GM21619 (cell line): ENCODE results near the gene DBN1.

ENCODE experiments used
- ATAC-seq: cut with Tn5 transposase; IDR thresholded peaks from one replicate; pipeline ENCODE4 v1.9.1; 2021; ENCODE audit not compliant: unreplicated experiment

The DBN1 gene

DNA sequence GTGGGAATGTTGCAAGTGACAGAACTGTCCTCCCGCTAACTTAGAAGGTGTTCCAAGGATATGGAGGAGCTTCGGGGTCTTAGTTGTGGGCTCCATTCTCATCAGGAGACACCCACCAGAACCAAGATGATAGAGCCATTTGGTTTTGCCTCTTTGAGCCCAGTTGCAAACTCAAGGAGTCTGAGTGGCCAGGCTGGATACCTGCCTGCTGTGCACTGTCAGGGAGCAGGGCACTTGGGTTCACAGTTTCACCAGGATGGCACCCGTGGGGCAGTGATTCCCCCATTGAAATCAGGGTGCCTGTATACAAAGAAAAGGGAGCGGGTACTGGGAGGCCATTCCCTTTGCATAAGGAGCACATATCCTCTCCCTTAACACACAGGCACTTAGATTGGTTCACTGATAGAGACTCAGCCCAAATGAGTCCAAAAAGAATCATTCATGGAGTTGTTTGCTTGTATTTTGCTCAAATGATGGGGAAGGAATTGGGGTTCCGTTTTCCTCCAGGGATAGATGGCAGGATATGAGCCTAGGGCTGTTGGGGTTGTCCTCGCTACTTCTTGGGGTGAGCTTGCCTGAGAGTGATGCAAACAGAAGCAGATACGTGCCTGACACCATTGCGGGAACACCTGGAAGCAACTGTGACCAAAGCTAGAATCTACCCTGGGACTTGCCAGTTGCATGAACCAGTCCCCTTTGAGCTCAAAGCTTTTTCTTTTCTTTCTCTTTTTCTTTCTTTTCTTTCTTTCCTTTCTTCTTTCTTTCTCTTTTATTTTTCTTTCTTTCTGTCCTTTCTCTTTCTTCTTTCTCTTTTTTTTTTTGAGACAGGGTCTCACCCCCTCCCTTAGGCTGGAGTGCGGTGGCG, 28.1 kb downstream of the DBN1 start:
- ATAC-seq = no peak

DNA sequence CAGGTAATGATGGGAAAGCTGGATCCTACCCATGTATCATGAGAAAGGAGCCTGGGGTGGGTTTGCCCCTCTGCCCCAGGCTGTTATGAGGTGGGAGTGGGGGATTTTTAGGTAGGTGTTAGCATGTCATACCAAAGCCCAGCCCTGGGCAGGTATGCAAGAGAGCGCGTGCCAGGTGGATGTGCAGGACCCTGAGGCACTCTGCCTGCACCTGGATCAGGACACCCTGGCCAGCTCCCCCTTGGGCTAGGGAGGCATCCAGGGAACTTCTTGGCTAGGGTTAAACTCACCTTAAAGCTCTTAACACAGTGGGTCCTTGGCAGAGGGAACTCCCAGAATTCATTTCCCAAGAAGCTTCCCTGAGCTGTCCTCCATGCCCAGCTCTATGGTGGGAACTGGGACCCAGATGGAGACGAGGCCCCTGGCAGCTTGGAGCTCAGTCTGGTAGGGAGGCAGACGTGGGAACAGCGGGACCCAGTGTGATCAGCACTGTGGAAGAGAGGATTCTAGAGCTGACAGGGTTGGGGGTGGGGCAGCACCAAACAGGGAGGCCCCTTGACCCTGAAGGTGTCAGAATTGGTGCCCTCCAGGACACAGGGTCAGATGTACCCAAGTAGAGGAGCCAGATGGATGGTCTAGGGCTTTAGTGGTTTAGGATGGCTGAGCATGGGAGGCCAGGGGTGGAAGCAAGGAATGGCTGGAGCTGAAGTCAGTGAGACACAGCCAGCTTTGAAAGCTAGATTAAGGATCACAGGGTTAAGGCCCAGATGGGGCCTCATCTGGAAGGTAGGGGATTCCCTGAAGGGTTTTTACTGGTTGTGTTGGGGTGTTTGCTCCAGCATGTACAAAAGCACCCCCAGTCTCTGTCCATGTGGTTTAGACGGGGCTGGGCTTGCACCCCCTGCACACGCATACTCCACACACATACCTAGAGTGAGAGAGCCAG, 29.1 kb downstream of the DBN1 start:
- ATAC-seq = no peak

DNA sequence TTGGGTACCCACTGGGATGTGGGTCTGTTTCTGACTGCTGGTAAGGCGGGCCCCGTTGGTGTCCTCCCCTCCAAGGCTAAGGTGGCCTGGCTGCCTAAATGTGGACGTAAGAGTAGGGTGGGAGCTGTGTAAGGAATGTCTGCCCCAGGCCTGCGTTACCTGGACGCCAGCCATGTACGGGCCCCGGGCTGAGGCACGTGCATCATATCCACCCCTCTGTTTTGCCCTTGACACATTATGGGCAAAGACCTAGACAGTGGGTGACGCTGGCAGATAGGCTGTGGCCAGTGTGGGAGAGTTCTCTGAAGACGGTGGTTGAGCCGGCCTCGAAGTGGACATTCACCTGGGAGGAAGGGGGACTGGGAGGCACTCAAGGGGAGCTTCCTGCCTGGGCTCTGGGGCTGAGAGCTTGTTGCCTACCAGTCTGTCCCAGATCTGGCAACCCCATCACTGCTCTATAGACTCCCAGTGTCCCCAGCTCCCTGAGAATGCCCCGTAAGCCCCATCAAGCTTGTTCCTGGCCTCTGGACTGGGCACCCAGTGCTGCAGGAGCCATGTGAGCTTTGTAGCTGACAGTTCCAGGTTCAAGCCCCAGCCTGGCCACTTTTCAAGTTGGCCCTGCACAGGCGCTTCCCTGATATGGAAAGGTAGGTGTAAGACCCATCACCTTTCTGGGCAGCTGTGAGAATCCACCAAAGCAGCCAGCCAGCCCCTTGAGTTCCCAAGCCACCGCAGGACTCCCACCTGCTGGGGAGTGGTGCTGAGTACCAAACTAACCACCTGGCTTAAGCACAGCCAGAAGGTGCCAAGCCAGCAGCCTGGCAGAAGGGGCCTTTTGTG, 30.1 kb downstream of the DBN1 start:
- no peak for ATAC-seq

DNA sequence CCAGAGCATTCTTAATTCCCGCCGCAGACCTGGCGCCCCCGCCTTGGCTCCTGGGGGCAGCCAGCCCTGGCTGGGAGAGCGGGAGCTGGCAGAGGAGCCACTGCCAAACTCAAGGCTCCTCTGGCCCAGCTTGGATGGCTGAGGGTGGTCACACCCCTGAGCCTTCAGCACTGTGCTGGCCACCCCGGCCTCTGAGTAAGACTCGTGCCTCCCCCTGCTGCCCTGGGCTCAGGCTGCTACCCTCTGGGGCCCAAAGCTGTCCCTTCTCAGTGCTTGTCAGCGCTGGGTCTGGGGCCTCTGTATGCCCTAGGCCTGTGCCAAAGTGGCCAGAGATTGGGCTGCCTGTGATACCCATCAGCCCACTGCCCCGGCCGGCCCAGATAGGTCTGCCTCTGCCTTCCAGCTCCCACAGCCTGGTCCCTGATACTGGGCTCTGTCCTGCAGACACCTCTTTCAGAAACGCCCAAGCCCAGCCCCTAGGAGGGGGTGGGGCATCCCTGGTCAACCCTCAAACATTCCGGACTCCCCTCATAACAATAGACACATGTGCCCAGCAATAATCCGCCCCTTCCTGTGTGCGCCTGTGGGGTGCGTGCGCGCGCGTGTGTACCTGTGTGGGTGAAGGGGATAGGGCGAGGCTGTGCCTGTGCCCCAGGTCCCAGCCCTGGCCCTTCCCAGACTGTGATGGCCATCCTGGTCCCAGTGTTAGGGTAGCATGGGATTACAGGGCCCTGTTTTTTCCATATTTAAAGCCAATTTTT, 31.2 kb downstream of the DBN1 start:
- ATAC-seq = no peak

DNA sequence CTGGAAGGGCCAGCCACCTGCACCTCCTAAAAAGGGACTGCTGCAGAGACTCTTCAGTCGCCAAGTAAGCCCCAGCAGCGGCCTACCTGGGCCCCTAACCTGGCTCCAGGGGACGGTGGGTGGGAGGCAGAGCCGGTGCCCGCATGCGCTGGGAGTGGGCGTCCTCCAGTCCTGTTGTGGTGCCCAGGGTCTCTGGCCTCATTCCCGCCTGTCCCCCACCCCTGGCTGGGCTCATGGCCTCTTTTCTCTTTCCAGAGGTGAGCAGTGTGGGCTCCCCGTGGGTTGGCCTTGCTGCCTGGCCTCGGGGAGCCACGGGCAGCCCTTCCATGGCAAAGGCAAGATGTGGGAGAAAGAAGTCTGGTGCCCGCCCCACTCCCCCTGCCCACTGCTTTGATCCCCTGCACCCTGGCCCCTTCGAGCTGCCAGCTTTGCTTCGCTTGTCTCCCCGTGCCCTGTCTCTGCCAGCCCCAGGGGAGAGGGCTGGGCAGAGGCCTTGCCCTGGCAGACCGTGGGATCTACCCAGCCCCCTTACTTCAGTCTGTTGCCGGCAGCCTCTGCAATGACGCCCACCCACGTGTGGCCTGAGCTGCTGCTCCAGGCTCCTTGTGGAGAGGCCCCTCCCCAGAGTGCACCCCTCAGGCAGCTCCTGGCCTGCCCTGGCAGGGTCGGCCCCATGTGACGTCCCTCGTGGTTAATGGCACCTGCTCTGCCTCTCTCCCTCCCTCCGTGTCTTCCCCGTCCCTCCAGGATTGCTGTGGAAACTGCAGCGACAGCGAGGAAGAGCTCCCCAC, 32.2 kb downstream of the DBN1 start:
- ATAC-seq = no peak

DNA sequence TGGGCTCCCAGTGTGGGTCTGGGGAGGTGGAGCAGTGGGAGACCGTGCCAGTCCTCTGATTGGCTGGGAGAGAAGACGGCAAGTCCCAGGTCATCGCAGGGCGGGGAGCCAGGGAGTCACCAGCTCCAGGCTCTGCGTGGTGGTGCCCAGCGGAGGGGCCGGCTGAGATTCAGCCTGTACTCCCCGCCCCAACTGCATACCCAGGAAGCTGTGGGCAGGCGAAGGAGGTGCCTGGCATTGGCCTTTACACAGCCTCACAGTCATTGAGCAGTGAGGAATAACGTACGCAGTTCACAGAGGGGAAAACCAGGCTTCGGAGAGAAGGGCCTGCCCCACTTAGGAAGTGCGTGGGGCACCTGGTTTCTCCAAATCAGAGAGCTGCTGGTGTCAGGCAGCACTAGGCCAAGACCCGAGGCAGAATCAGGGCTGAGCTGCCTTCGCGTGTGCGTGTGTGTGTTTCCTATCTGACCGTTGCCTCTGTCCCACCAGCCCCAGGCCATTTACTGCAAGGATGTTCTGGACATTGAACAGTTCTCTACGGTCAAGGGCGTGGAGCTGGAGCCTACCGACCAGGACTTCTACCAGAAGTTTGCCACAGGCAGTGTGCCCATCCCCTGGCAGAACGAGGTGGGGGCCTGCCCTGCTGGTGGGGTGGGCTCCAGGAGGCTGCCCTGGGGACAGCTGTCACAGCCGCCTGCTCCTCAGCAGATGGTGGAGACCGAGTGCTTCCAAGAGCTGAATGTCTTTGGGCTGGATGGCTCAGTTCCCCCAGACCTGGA, 33.0 kb downstream of the DBN1 start:
- no peak for ATAC-seq

DNA sequence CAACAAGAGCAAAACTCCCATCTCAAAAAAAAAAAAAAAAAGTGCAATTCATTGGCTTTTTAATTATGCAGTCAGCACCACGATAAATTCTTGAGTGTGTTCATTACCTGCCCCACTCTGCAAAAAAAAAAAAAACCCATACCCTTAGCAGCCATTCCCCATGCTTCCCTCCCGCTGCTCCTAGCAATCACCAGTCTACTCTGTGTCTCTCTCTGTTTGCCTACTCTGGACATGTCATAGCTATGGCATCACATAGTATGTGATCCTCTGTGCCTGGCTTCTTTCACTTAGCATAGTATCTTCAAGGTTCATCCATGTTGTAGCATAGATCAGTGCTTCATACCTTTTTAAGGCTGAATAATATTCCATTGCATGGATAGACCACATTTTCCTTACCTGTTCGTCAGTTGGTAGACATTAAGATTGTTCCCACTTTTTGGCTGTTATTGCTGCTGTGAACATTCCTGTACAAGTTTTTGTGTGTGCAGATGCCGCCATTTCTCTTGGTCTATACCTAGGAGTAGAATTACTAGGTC, 33.8 kb downstream of the DBN1 start:
- no peak for ATAC-seq

DNA sequence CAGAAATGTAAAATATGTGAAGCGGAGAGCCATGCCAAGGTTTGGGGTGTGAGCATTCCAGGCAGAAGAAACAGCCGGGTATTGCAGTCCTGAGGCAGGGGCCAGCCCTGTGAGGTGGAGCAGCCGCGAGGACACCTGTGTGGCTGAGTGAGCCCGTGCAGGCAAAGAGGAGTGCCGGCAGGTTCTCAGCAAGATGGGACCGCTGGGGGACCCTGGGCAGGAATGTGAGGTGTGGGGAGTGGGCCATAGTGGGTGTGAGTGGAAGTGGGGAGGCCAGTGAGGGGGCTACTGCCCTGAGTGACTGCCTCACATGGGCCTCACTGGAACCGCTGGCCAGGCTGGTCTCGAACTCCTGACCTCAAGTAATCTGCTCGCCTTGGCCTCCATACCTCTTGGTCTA, 35.0 kb downstream of the DBN1 start:
- no peak for ATAC-seq

DNA sequence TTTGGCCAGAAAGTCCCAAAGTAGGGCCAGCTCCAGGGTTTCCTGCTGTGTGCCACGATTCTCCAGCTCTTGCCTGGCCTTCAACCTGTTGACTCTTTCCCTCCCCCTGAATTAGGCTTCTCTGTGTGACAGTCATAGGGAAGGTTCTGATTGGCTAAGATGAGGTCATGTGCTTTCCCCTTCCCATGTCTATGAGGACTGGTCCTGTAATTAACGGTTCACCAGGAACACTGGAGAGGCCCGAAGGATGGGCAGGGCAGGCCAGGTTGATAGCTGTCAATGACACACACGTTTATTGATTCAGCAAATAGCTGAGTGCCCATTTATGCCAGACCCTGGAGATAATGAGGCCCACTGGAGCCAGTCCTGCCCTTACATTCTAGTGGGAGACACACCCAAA, 35.8 kb downstream of the DBN1 start:
- no peak for ATAC-seq

DNA sequence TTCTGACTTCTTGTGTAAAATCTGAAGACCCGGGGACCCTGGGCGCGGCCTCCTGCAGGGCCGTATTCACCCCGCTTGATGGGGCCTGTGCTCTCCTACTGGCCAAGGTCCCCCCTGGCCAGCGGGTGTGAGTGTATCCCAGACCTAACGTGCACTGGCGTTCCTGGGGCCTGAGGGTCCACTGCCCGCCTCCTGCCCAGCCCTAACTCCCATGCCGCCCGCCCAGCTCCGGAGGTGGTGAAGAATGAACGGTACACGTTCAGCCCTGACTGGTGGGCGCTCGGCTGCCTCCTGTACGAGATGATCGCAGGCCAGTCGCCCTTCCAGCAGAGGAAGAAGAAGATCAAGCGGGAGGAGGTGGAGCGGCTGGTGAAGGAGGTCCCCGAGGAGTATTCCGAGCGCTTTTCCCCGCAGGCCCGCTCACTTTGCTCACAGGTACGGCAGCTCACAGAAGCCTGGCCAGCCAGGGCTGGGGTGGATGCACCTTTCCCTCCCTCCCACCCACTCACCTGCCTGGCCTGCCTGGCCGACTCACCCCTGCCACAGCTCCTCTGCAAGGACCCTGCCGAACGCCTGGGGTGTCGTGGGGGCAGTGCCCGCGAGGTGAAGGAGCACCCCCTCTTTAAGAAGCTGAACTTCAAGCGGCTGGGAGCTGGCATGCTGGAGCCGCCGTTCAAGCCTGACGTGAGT, 37.4 kb downstream of the DBN1 start:
- no peak for ATAC-seq

DNA sequence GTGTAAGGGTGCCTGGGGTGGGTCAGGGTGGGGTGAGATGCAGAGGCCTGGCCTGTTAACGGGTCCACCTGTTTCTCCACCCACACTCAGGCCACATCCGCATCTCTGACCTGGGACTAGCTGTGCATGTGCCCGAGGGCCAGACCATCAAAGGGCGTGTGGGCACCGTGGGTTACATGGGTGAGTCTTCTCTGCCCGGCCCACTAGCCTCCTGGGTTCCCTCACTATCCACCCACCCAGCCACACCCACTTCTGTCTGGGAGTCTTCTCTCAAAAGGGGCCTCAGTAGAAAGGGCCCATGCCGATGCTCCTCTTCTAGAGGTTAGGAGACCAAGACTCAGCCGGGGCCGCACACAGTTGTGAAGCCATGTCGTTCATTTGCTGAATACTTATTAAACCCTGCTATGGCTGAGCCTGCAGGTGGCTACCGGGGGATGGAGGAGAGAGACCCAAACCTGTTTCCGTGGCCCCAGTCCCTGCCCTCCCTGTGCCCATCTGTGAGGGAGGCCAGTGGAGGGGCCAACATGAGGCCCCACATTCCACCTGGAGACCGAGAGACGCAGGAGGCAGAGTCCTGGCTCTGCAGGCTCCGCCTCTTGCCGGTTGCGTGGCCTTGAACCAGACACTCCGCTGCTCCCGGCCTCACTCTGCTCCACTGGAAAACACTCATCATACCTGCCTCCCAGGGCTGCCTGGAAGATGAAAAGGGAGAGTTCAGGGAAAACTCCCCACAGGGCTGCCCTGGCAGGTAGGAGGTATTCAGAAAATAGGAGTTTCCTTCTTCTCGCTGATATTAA, 38.3 kb downstream of the DBN1 start:
- no peak for ATAC-seq

DNA sequence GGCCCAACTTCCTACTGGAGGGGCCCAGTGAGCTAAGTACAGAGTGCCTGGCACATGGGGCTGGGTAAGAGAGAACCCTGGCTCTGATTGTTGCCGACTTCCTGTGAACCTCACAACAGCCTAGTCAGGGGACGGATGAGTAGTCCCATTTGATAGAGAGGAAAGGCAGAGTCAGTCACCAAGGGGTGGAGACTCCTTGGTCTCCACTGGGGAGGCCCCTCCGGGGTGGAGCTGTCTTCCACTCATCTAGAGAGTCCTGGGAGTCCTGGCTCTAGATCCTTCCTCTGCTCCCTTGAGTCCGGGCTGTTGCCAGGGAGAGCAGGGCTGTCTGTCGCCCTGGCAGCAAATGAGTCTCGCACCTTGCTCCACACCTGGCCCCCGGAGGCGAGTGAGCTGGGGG, 39.0 kb downstream of the DBN1 start:
- ATAC-seq = no peak

DNA sequence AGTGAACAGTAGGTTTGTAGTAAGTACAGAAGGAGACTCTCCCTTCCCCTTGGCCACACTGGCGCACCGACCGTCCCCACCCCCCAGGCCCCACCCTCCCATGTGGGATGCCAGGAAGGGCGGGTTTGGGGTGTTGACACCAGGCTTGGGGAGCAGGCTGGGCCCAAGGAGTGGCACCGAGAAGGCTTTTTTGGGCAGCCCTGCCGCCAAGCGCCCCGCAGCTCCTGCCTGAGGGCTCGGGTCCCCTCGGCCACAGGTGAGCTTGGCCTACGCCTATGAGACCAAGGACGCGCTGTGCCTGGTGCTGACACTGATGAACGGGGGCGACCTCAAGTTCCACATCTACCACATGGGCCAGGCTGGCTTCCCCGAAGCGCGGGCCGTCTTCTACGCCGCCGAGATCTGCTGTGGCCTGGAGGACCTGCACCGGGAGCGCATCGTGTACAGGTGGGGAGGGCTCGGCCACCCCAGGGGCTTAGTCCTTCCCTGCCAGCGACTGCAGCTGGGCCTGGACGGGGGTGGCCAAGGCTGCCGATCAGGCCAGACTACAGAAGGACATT, 39.7 kb downstream of the DBN1 start:
- ATAC-seq = no peak

DNA sequence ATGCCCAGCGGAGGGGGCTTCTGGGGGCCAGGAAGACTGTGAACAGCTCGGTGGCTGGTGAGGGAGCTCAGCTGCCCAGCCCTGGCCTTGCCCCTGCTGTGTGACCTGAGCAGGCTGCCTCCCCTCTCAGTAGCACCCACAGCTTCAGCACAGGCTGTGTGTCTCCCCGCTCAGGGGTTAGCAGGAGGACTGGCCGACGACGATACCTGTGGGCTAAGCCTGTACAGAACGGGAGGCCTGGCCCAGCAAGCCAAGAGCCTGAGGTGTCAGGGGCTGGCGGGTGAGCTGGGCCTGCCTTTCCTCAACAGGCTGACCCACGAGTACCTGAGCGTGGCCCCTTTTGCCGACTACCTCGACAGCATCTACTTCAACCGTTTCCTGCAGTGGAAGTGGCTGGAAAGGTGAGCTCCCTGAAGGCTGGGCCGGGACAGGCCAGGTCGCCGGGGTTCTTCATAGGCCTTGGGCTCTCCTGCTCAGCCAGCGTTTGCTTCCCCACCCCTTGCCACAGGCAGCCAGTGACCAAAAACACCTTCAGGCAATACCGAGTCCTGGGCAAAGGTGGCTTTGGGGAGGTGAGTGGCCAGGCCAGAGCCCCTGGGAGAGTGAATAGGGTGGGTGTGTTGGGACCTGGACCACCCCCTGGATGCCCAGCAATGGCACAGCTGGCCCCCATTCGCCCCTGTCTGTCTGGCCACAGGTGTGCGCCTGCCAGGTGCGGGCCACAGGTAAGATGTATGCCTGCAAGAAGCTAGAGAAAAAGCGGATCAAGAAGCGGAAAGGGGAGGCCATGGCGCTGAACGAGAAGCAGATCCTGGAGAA, 40.4 kb downstream of the DBN1 start:
- ATAC-seq = no peak

DNA sequence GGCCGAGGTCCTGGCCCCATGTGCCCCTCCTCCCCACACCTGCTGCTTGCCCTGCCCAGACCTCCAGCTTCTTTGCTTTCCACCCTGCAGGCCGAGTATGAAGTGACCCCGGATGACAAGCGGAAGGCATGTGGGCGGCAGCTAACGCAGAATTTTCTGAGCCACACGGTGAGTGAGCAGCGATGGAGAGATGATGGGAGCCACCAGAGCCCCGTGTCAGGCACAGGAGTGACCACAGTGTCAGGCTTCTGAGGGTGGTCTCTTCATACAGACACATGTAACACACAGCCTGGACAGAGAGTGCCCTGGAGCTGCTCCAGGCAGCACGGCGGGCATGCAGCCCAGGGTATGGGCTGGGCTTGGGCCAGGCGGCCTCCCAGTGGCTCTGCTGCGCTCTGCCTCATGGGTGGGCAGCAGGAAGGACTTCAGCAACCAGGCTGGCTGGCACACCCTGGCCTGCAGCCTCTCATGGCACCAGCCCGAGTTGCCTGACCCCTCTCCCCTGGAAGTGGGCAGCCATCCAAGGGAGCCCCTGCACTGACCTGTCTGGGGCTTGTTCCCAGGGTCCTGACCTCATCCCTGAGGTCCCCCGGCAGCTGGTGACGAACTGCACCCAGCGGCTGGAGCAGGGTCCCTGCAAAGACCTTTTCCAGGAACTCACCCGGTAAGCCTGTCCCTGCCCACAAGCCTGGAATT, 41.1 kb downstream of the DBN1 start:
- ATAC-seq = no peak
